HL-60/S4 treated with retinoic acid at 250 ng/mL for 4 days and 3 days (cell line): ENCODE data around the gene ARAF.

Experiments used
- in situ Hi-C: fragments of 300-500 bp; cut with MboI; formaldehyde crosslinking; loops from 2 replicates; pipeline ENCODE4 v1.7.0; 2022; ENCODE audit warnings: low sequenced_read_pairs

Gene ARAF

GRCh38 chrX:47563801-47564315, 2.9 kb downstream of the ARAF start:
- in situ Hi-C loops = no loop called here

- in situ Hi-C loops = no loop called here
Observed at GRCh38 chrX:47564438-47565085, 3.6 kb downstream of the ARAF start.

- in situ Hi-C loops = no loop called here
Observed at GRCh38 chrX:47566841-47567240, 5.8 kb downstream of the ARAF start.

- in situ Hi-C loops = no loop called here
Observed at GRCh38 chrX:47568656-47569295, 7.8 kb downstream of the ARAF start.

GRCh38 chrX:47570794-47571193, 9.8 kb downstream of the ARAF start:
- in situ Hi-C loops = loop anchor here (10.0 kb wide), 1 partner anchor 54 kb away; the partner anchor contains the start of gene CFP

- in situ Hi-C loops = loop anchor here (10.0 kb wide), 1 partner anchor 54 kb away; the partner anchor contains the start of gene CFP
Observed at GRCh38 chrX:47571215-47571614, 10.2 kb downstream of the ARAF start.

GRCh38 chrX:47571896-47572295, 10.9 kb downstream of the ARAF start:
- in situ Hi-C loops = loop anchor here (10.0 kb wide), 1 partner anchor 53 kb away; the partner anchor contains the start of gene CFP

GRCh38 chrX:47572773-47573340, 11.9 kb downstream of the ARAF start:
- in situ Hi-C loops = loop anchor here (10.0 kb wide), 1 partner anchor 52 kb away; the partner anchor contains the start of gene CFP

GRCh38 chrX:47573341-47574075, 12.5 kb downstream of the ARAF start:
- in situ Hi-C loops = loop anchor here (10.0 kb wide), 1 partner anchor 51 kb away; the partner anchor contains the start of gene CFP

GRCh38 chrX:47574076-47574546, 13.1 kb downstream of the ARAF start:
- in situ Hi-C loops = loop anchor here (10.0 kb wide), 1 partner anchor 51 kb away; the partner anchor contains the start of gene CFP

GRCh38 chrX:47574547-47575301, 13.7 kb downstream of the ARAF start:
- in situ Hi-C loops = loop anchor here (10.0 kb wide), 1 partner anchor 50 kb away; the partner anchor contains the start of gene CFP

- in situ Hi-C loops = loop anchor here (10.0 kb wide), 1 partner anchor 49 kb away; the partner anchor contains the start of gene CFP
Observed at GRCh38 chrX:47576021-47576898, 15.3 kb downstream of the ARAF start.

- in situ Hi-C loops = loop anchor here (10.0 kb wide), 1 partner anchor 47 kb away; the partner anchor contains the start of gene CFP
Observed at GRCh38 chrX:47577424-47577823, 16.4 kb downstream of the ARAF start.

- in situ Hi-C loops = loop anchor here (10.0 kb wide), 1 partner anchor 47 kb away; the partner anchor contains the start of gene CFP
Observed at GRCh38 chrX:47577901-47578300, 16.9 kb downstream of the ARAF start.

- in situ Hi-C loops = loop anchor here (10.0 kb wide), 1 partner anchor 46 kb away; the partner anchor contains the start of gene CFP
Observed at GRCh38 chrX:47578692-47579091, 17.7 kb downstream of the ARAF start.

- in situ Hi-C loops = loop anchor here (10.0 kb wide), 1 partner anchor 45 kb away; the partner anchor contains the start of gene CFP
Observed at GRCh38 chrX:47579537-47579936, 18.5 kb downstream of the ARAF start.

- in situ Hi-C loops = no loop called here
Observed at GRCh38 chrX:47581731-47582647, 21.0 kb downstream of the ARAF start, which contains the start of gene TIMP1. Gene TIMP1 (plus strand): TSS chrX:47582436. CDS start chrX:47583416, 980 bp downstream.
